ENCODE measurements around the gene EOLA2.

- TF ChIP-seq CTCF (IDR thresholded peaks at IDR 0.05; ENCODE audit: poor library complexity, severe bottlenecking) (no peak), TAF1 (IDR thresholded peaks at IDR 0.05; ENCODE audit: low read depth) (no peak), POLR2AphosphoS5 (IDR thresholded peaks at IDR 0.05) (no peak), EZH2 (IDR thresholded peaks at IDR 0.05; ENCODE audit: borderline replicate concordance, insufficient read depth, low read length, poor library complexity, severe bottlenecking) (no peak)
These were observed 342 bp downstream of the EOLA2 start for GRCh38 chrX:149937871-149938426.
